ENCODE measurements around the gene ISX. TPM values are rescaled to one million over a fixed set of nuclear protein-coding genes. Genes with fewer than 3 reads are reported as not detected.

Gene ISX
- total and polyA plus RNA-seq, 2 donors: 0.02 TPM; not detected in 1

- Histone ChIP-seq H3K27ac (ENCODE audit: low read depth in 1 of 2, low read length in 1 of 2) (no peak overlapping the region), H3K9me3 (ENCODE audit: control insufficient read depth in 2 of 2, insufficient read depth in 1 of 2, low read length in 1 of 2) (no peaks in the 10 kb centered on the region), H3K27me3 (ENCODE audit: control insufficient read depth in 2 of 2, insufficient read depth in 1 of 2, low read length in 1 of 2) (no peaks in the 10 kb centered on the region), H3K36me3 (ENCODE audit: control insufficient read depth in 2 of 2, insufficient read depth in 2 of 2, low read length in 1 of 2) (no peaks in the 10 kb centered on the region), H3K4me3 (ENCODE audit: low read length in 2 of 2) (no peak overlapping the region), H3K4me1 (ENCODE audit: control insufficient read depth in 2 of 2, insufficient read depth in 2 of 2, low read length in 2 of 2) (no peaks in the 10 kb centered on the region)
- no peak for DNase-seq (ENCODE audit: low read depth in 6 of 9, low spot score in 9 of 9)
- WGBS: 99% methylated on average over 1 of the region's 1 CpG
Measured at GRCh38 chr22:35089139-35089538, 23.2 kb downstream of the ISX start.

- Histone ChIP-seq H3K27me3 (ENCODE audit: control insufficient read depth in 2 of 2, insufficient read depth in 1 of 2, low read length in 1 of 2) (no peaks in the 10 kb centered on the region), H3K4me1 (ENCODE audit: control insufficient read depth in 2 of 2, insufficient read depth in 2 of 2, low read length in 2 of 2) (no peaks in the 10 kb centered on the region), H3K4me3 (ENCODE audit: low read length in 2 of 2) (no peak overlapping the region), H3K9me3 (ENCODE audit: control insufficient read depth in 2 of 2, insufficient read depth in 1 of 2, low read length in 1 of 2) (no peaks in the 10 kb centered on the region), H3K36me3 (ENCODE audit: control insufficient read depth in 2 of 2, insufficient read depth in 2 of 2, low read length in 1 of 2) (no peaks in the 10 kb centered on the region), H3K27ac (ENCODE audit: low read depth in 1 of 2, low read length in 1 of 2) (no peak overlapping the region)
- 77% methylated on average over 1 of the region's 1 CpG for WGBS
- DNase-seq (ENCODE audit: low read depth in 6 of 9, low spot score in 9 of 9): no peak
Measured at GRCh38 chr22:35092406-35092805, 26.4 kb downstream of the ISX start.

GRCh38 chr22:35098921-35099320 is 33.0 kb downstream of the ISX start:
- no peak overlapping the region for H3K4me3 ChIP-seq (ENCODE audit: low read length in 2 of 2)
- DNase-seq (ENCODE audit: low read depth in 6 of 9, low spot score in 9 of 9): no peak
- WGBS: 72% methylated on average over 3 of the region's 3 CpGs
- H3K36me3 ChIP-seq (ENCODE audit: control insufficient read depth in 2 of 2, insufficient read depth in 2 of 2, low read length in 1 of 2): no peaks in the 10 kb centered on the region
- no peaks in the 10 kb centered on the region for H3K9me3 ChIP-seq (ENCODE audit: control insufficient read depth in 2 of 2, insufficient read depth in 1 of 2, low read length in 1 of 2)
- no peak overlapping the region for H3K27ac ChIP-seq (ENCODE audit: low read depth in 1 of 2, low read length in 1 of 2)
- H3K4me1 ChIP-seq (ENCODE audit: control insufficient read depth in 2 of 2, insufficient read depth in 2 of 2, low read length in 2 of 2): no peaks in the 10 kb centered on the region
- no peaks in the 10 kb centered on the region for H3K27me3 ChIP-seq (ENCODE audit: control insufficient read depth in 2 of 2, insufficient read depth in 1 of 2, low read length in 1 of 2)

- no peaks in the 10 kb centered on the region for H3K9me3 ChIP-seq (ENCODE audit: control insufficient read depth in 2 of 2, insufficient read depth in 1 of 2, low read length in 1 of 2)
- H3K4me3 ChIP-seq (ENCODE audit: low read length in 2 of 2): no peak overlapping the region
- no peak for DNase-seq (ENCODE audit: low read depth in 6 of 9, low spot score in 9 of 9)
- no peak overlapping the region for H3K27ac ChIP-seq (ENCODE audit: low read depth in 1 of 2, low read length in 1 of 2)
- WGBS: 96% methylated on average over 3 of the region's 3 CpGs
- H3K27me3 ChIP-seq (ENCODE audit: control insufficient read depth in 2 of 2, insufficient read depth in 1 of 2, low read length in 1 of 2): no peaks in the 10 kb centered on the region
- H3K36me3 ChIP-seq (ENCODE audit: control insufficient read depth in 2 of 2, insufficient read depth in 2 of 2, low read length in 1 of 2): no peaks in the 10 kb centered on the region
- H3K4me1 ChIP-seq (ENCODE audit: control insufficient read depth in 2 of 2, insufficient read depth in 2 of 2, low read length in 2 of 2): no peaks in the 10 kb centered on the region
Measured at GRCh38 chr22:35099883-35100282, 33.9 kb downstream of the ISX start.

- Histone ChIP-seq H3K4me1 (ENCODE audit: control insufficient read depth in 2 of 2, insufficient read depth in 2 of 2, low read length in 2 of 2) (no peaks in the 10 kb centered on the region), H3K4me3 (ENCODE audit: low read length in 2 of 2) (no peak overlapping the region), H3K9me3 (ENCODE audit: control insufficient read depth in 2 of 2, insufficient read depth in 1 of 2, low read length in 1 of 2) (no peaks in the 10 kb centered on the region), H3K27me3 (ENCODE audit: control insufficient read depth in 2 of 2, insufficient read depth in 1 of 2, low read length in 1 of 2) (no peaks in the 10 kb centered on the region), H3K27ac (ENCODE audit: low read depth in 1 of 2, low read length in 1 of 2) (no peak overlapping the region), H3K36me3 (ENCODE audit: control insufficient read depth in 2 of 2, insufficient read depth in 2 of 2, low read length in 1 of 2) (no peaks in the 10 kb centered on the region)
- no peak for DNase-seq (ENCODE audit: low read depth in 6 of 9, low spot score in 9 of 9)
- 80% methylated on average over 5 of the region's 5 CpGs for WGBS
Measured at GRCh38 chr22:35102663-35103062, 36.7 kb downstream of the ISX start.

- WGBS: 83% methylated on average over 6 of the region's 6 CpGs
- DNase-seq (ENCODE audit: low read depth in 6 of 9, low spot score in 9 of 9): no peak
- H3K36me3 ChIP-seq (ENCODE audit: control insufficient read depth in 2 of 2, insufficient read depth in 2 of 2, low read length in 1 of 2): no peaks in the 10 kb centered on the region
Measured at GRCh38 chr22:35103761-35104160, 37.8 kb downstream of the ISX start.

GRCh38 chr22:35104491-35104890 is 38.5 kb downstream of the ISX start:
- no peaks in the 10 kb centered on the region for H3K36me3 ChIP-seq (ENCODE audit: control insufficient read depth in 2 of 2, insufficient read depth in 2 of 2, low read length in 1 of 2)
- H3K4me1 ChIP-seq (ENCODE audit: control insufficient read depth in 2 of 2, insufficient read depth in 2 of 2, low read length in 2 of 2): no peaks in the 10 kb centered on the region
- no peak overlapping the region for H3K4me3 ChIP-seq (ENCODE audit: low read length in 2 of 2)
- H3K27me3 ChIP-seq (ENCODE audit: control insufficient read depth in 2 of 2, insufficient read depth in 1 of 2, low read length in 1 of 2): no peaks in the 10 kb centered on the region
- 31% methylated on average over 11 of the region's 11 CpGs for whole genome bisulfite sequencing
- no peaks in the 10 kb centered on the region for H3K9me3 ChIP-seq (ENCODE audit: control insufficient read depth in 2 of 2, insufficient read depth in 1 of 2, low read length in 1 of 2)
- H3K27ac ChIP-seq (ENCODE audit: low read depth in 1 of 2, low read length in 1 of 2): no peak overlapping the region
- no peak for DNase-seq (ENCODE audit: low read depth in 6 of 9, low spot score in 9 of 9)

More at GRCh38 chr22:35103761-35104160, 37.8 kb downstream of the ISX start:
- H3K27me3 ChIP-seq (ENCODE audit: control insufficient read depth in 2 of 2, insufficient read depth in 1 of 2, low read length in 1 of 2): no peaks in the 10 kb centered on the region
- H3K4me1 ChIP-seq (ENCODE audit: control insufficient read depth in 2 of 2, insufficient read depth in 2 of 2, low read length in 2 of 2): no peaks in the 10 kb centered on the region
- no peaks in the 10 kb centered on the region for H3K9me3 ChIP-seq (ENCODE audit: control insufficient read depth in 2 of 2, insufficient read depth in 1 of 2, low read length in 1 of 2)
- H3K27ac ChIP-seq (ENCODE audit: low read depth in 1 of 2, low read length in 1 of 2): no peak overlapping the region
- no peak overlapping the region for H3K4me3 ChIP-seq (ENCODE audit: low read length in 2 of 2)

- Histone ChIP-seq H3K27me3 (ENCODE audit: control insufficient read depth in 2 of 2, insufficient read depth in 1 of 2, low read length in 1 of 2) (no peaks in the 10 kb centered on the region), H3K4me1 (ENCODE audit: control insufficient read depth in 2 of 2, insufficient read depth in 2 of 2, low read length in 2 of 2) (no peaks in the 10 kb centered on the region), H3K36me3 (ENCODE audit: control insufficient read depth in 2 of 2, insufficient read depth in 2 of 2, low read length in 1 of 2) (no peaks in the 10 kb centered on the region), H3K27ac (ENCODE audit: low read depth in 1 of 2, low read length in 1 of 2) (no peak overlapping the region), H3K9me3 (ENCODE audit: control insufficient read depth in 2 of 2, insufficient read depth in 1 of 2, low read length in 1 of 2) (no peaks in the 10 kb centered on the region), H3K4me3 (ENCODE audit: low read length in 2 of 2) (no peak overlapping the region)
- 71% methylated on average over 4 of the region's 4 CpGs for WGBS
- DNase-seq (ENCODE audit: low read depth in 6 of 9, low spot score in 9 of 9): no peak
Measured at GRCh38 chr22:35109616-35110015, 43.7 kb downstream of the ISX start.

GRCh38 chr22:35111244-35111643 is 45.3 kb downstream of the ISX start:
- H3K27me3 ChIP-seq (ENCODE audit: control insufficient read depth in 2 of 2, insufficient read depth in 1 of 2, low read length in 1 of 2): no peaks in the 10 kb centered on the region
- H3K4me1 ChIP-seq (ENCODE audit: control insufficient read depth in 2 of 2, insufficient read depth in 2 of 2, low read length in 2 of 2): no peaks in the 10 kb centered on the region
- WGBS: 80% methylated on average over 3 of the region's 3 CpGs
- H3K36me3 ChIP-seq (ENCODE audit: control insufficient read depth in 2 of 2, insufficient read depth in 2 of 2, low read length in 1 of 2): no peaks in the 10 kb centered on the region
- H3K27ac ChIP-seq (ENCODE audit: low read depth in 1 of 2, low read length in 1 of 2): no peak overlapping the region
- DNase-seq (ENCODE audit: low read depth in 6 of 9, low spot score in 9 of 9): no peak
- H3K4me3 ChIP-seq (ENCODE audit: low read length in 2 of 2): no peak overlapping the region
- H3K9me3 ChIP-seq (ENCODE audit: control insufficient read depth in 2 of 2, insufficient read depth in 1 of 2, low read length in 1 of 2): no peaks in the 10 kb centered on the region

- no peaks in the 10 kb centered on the region for H3K36me3 ChIP-seq (ENCODE audit: control insufficient read depth in 2 of 2, insufficient read depth in 2 of 2, low read length in 1 of 2)
- no peak overlapping the region for H3K27ac ChIP-seq (ENCODE audit: low read depth in 1 of 2, low read length in 1 of 2)
- DNase-seq (ENCODE audit: low read depth in 6 of 9, low spot score in 9 of 9): no peak
- H3K27me3 ChIP-seq (ENCODE audit: control insufficient read depth in 2 of 2, insufficient read depth in 1 of 2, low read length in 1 of 2): no peaks in the 10 kb centered on the region
- H3K4me1 ChIP-seq (ENCODE audit: control insufficient read depth in 2 of 2, insufficient read depth in 2 of 2, low read length in 2 of 2): no peaks in the 10 kb centered on the region
- H3K9me3 ChIP-seq (ENCODE audit: control insufficient read depth in 2 of 2, insufficient read depth in 1 of 2, low read length in 1 of 2): no peaks in the 10 kb centered on the region
- H3K4me3 ChIP-seq (ENCODE audit: low read length in 2 of 2): no peak overlapping the region
- WGBS: 98% methylated on average over 10 of the region's 10 CpGs
Measured at GRCh38 chr22:35113341-35113740, 47.4 kb downstream of the ISX start.

Measured in thymus (tissue), 11 donors.